ENCODE data around the gene CRY2.

Gene CRY2

DNA sequence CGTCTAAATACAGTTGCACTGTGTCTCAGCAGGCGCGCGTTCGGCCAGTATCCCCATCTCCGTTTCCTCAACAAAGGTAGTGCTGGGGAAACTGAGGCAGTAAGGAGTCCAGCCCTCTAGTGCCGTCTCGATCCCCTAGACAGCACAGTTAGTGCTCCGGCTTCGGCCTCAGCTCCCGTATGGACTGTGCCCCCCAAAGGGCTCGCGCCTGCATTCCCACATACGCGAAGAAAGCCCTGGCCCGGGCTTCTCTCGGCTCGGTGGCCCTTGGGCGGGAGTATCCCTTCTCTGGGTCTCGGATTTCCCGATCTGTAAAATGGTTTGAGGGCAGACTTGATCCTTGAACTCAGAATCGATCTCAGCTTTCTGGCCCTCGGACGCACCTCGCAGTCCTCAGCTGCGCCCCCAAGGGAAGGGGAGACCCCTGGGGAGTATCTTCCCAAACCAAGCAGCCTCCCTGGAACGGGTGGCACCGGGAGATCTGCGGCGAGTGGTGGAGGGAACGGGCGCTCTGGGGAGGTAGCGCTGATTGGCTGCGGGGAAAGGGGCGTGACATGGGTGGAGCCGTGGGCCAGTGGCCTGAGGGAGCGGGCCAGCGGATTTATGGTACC lies 71.2 kb downstream of the CRY2 start:
- peak; percentile 36 for DNase-seq (ENCODE audit: low read depth)

DNA sequence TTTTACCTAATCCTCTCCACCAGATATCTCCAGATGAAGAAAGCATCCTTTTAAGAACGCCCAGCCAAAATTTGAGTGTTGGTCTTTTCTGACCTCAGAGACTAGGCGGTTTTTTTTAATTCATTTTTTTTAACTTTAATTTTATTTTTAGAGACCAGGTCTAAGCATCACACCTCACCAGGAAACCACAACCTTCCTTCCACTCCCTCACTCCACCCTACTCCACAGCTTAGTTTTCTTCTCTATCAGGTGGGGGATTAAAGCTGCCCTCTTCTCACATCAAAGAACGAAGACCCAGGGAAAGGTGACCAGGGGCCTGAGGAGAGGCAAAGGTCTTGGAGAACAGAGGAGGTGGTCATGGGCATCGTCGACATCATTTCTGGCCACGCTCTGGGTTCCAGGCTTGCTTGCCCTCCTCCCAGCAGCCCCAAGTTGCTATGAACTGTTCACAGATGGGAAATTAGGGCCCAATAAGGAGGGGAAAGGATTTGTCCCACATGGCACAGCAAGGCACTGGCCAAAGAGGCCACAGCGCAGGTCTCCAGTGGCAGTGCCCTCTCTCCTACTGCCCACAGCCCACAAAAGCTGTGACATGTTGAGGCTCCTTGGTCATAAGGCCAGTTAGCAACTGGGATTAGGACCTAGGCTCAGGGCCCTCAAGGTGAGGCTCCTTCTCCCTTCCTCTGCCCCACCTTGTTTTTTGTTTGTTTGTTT lies 71.8 kb downstream of the CRY2 start:
- no peak for DNase-seq (ENCODE audit: low read depth)

DNA sequence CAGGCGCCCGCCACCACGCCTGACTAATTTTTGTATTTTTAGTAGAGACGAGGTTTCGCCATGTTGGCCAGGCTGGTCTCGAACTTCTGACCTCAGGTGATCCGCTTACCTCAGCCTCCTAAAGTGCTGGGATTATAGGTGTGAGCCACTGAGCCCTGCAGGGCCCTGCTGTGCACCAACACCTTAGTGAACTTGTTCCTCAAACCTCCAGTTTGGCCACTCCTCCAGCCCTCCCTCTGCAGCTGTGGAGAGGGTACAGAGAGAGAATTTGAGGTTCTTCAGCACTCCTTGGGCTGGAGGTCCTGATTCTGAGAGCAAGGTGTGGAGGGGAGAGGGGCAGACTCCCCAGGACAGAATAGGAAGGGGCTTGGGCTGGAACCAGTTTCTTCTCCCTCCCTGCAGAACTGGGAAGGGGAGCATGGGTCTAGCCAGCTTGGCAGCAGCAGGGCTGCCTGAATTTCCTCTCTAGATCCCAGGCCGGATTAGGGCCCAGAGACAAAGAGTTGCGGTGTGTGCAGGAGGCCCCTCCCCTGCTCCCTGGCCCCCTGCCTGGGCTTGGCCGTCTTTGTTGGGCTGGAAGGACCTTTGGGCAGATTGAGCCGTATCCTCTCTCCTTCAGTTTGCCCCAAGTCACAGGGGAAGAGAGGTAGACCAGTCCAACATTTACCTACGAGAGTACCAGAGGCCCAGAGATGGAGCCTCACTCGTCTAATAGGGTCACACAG lies 72.7 kb downstream of the CRY2 start:
- no peak for DNase-seq (ENCODE audit: low read depth)

GRCh38 chr11:45920531-45921477 lies 73.5 kb downstream of the CRY2 start:
- no peak for DNase-seq (ENCODE audit: low read depth)

DNA sequence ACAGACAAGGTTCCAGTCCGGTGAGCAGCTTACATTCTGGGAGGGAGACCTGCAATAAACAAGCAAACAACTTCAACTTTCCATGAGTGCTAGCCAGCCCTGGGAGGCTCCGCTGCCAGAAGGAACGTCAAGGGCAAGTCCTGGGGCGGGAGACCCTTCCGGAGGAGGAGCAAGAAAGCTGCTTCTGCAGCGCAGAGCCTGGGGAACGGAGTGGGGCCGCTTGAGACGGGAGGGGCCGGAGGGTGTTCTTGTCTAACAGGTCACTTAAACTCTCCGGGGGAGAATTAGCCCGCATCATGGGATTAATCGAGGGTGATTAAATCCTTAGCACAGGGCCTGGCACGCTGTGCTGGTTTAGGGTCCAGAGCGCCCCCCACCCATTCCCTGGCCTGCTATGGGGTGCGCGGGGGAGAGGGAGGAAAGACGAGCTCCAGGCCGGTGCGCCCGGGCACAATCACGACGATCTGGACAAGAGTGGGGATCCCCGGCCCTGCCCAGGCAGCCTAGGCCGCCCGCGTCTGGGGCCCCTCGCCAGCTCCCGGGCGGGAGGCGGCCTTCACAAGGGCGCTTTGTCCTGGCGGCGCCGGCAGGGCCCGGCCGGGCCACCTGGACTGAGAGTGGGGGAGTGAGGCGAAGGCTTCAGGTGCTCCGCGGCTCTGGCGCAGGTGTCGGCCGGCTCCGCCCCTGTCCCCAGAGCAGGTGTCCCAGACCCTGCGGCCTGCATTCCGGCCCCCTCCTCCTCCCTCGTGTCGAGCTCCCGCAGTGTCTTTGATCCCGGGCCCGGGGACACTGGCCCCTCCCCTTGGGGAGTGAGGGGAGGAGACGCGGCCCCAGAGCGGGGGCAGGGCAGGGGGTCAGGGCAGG lies 74.5 kb downstream of the CRY2 start:
- no peak for DNase-seq (ENCODE audit: low read depth)

GRCh38 chr11:45922425-45923082 lies 75.3 kb downstream of the CRY2 start, which contains the start of gene LARGE2:
Gene LARGE2 (plus strand): TSS chr11:45922656. CDS start chr11:45922883, 227 bp downstream.
- no peak for DNase-seq (ENCODE audit: low read depth)

DNA sequence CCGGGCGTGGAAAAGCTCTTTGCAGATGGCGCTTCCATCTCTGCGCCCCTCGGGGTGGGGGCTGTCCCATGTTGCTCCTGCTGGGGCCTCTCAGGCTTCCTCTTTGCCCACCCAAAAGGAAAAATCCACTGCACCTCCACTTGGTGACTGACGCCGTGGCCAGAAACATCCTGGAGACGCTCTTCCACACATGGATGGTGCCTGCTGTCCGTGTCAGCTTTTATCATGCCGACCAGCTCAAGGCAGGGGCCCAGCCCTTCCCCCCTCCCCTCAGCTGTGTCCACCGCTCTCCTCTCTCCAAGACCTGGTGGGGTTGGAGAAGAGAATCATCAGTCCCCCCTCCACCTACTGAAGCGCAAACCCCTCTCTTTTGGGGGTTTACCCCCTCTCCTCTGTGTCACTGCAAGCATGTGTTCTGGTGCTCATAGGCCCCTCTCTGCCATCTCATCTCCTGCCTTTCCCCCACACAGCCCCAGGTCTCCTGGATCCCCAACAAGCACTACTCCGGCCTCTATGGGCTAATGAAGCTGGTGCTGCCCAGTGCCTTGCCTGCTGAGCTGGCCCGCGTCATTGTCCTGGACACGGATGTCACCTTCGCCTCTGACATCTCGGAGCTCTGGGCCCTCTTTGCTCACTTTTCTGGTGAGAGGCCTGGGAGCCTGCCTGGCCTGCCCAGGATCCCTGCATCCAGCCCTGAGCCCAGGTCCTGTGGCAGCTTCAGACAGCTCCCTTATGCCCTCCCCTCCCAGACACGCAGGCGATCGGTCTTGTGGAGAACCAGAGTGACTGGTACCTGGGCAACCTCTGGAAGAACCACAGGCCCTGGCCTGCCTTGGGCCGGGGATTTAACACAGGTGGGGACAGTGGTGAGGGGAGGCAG lies 77.0 kb downstream of the CRY2 start:
- DNase-seq (ENCODE audit: low read depth) = no peak

- no peak for DNase-seq (ENCODE audit: low read depth)
Measured at GRCh38 chr11:45924927-45925326, 77.7 kb downstream of the CRY2 start.

GRCh38 chr11:45925550-45925949 lies 78.3 kb downstream of the CRY2 start:
- no peak for DNase-seq (ENCODE audit: low read depth)

GRCh38 chr11:45926001-45926401 lies 78.7 kb downstream of the CRY2 start:
- DNase-seq (ENCODE audit: low read depth) = no peak

- no peak for DNase-seq (ENCODE audit: low read depth)
Measured at GRCh38 chr11:45926536-45927331, 79.5 kb downstream of the CRY2 start.

GRCh38 chr11:45927332-45927683 lies 80.0 kb downstream of the CRY2 start:
- DNase-seq (ENCODE audit: low read depth) = no peak

- DNase-seq (ENCODE audit: low read depth) = no peak
Measured at GRCh38 chr11:45927684-45928413, 80.6 kb downstream of the CRY2 start.

DNA sequence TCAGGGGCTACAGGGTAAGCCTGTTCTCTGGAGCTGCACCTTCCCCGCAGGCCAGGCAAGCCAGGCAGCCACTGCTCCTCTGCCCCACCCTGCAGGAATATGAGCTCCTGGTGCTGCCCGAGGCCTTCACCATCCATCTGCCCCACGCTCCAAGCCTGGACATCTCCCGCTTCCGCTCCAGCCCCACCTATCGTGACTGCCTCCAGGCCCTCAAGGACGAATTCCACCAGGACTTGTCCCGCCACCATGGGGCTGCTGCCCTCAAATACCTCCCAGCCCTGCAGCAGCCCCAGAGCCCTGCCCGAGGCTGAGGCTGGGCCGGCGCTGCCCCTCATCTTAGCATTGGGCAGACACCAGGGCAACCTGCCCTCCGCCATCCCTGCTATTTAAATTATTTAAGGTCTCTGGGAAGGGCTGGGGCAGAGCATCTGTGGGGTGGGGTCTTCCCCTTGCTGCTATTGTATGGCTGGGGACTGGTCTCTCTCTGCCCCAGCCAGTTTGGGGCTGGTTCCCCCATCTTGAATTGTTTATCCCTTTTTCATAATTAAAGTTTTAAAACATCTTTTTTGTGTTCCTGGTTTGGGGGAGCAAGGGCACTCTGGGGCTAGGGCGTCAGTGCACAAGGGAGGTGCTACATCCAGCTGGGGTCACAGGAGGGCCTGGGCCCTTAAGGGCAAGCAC lies 81.4 kb downstream of the CRY2 start:
- no peak for DNase-seq (ENCODE audit: low read depth)

DNA sequence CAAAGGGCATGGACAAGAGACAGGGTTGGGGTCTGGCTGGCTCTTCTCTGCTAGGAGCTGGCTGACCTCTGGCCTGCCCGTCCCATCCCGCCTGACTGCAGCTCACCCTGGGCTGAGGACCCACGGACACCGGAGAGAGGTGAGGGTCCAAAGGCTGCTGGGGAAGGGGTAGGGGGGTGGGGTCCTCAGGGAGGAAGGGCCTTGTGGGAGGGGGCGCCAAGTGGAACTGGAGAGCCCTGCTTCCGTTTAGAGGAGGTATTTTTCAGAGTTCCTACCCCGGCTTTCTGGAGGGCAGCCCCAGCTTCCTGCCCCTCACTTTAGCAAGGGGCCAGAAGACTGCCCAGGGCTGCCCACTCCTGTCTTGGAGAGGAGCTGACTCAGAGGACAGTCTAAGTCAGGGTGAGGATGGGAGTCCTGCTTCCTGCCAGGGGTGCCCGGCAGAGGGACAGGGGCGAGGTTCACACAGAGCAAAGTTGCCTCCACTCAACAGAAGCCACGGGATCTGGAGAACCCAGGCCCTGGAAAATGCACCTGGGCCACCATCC lies 82.3 kb downstream of the CRY2 start:
- no peak for DNase-seq (ENCODE audit: low read depth)

DNA sequence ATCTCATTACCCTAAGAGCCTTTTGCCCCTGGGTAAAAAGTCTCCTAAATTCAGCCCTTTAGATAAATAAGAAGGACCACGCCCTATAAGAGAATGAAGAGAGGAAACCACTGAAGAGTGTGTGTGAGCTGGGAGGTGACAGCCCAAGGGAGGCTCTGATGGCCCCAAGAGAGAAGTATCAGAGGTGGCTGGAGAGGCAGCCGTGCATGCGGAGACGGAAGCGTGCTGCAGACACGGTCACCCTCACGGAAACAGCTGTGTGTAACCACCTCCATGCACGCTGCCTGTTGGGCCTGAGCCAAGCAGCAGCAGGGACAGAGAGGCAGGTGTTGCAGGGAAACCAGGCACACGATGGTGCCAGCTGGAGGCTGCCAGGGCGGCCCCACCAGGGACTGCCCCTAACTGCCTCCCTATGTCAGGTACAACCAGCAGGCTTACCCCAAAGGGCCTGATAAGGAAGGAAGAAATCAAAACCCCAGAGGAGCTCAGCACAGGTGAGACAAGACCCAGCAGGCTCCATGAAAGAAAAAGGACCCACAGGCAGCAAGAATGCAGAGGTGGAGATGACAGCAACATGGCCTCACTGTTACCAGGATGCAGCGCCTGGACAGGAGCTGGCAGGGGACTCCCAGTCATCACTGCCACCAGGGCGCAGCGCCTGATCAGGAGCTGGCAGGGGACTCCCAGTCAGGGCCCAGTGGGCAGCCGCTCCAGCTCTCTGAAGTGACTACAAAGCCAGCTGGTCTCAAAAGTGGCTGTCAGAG lies 82.9 kb downstream of the CRY2 start:
- DNase-seq (ENCODE audit: low read depth) = no peak

Measured in T follicular helper cell (primary cell).